ENCODE measurements around the gene GPC5.

DNA sequence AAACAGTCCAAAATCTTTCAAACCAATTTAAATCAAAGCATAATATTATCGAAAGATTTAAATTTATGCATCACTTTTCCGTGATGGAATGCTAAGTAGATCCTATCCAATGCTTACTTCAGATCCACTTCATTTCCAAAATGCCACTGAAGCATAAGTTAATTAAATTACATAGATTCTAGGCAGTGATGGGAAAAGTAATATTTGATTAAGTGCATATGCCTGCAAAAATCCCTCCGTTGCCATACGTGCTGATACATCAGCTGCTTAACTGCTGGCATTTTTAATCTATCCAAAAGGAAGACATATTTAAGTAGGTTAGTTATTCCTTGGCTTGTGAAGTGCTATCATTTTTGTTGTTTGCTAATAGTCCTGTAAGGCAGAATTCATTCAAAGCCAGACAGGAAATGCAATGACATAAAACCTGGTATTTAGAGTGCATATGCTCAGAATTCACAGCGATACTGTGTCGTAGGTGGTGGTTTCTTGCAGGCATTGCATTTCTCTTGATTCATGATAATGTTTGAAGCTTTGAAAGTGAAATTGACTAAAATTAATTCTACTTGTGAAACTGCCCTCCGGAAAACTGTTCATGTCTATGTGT lies 1089.9 kb downstream of the GPC5 start:
- TF ChIP-seq, protein P1, sequence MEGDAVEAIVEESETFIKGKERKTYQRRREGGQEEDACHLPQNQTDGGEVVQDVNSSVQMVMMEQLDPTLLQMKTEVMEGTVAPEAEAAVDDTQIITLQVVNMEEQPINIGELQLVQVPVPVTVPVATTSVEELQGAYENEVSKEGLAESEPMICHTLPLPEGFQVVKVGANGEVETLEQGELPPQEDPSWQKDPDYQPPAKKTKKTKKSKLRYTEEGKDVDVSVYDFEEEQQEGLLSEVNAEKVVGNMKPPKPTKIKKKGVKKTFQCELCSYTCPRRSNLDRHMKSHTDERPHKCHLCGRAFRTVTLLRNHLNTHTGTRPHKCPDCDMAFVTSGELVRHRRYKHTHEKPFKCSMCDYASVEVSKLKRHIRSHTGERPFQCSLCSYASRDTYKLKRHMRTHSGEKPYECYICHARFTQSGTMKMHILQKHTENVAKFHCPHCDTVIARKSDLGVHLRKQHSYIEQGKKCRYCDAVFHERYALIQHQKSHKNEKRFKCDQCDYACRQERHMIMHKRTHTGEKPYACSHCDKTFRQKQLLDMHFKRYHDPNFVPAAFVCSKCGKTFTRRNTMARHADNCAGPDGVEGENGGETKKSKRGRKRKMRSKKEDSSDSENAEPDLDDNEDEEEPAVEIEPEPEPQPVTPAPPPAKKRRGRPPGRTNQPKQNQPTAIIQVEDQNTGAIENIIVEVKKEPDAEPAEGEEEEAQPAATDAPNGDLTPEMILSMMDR (IDR thresholded peaks at IDR 0.05), result no peak
- no peak for TF ChIP-seq POLR2AphosphoS5 (IDR thresholded peaks at IDR 0.05; ENCODE audit: low read depth, low read length)
